Activated CD8-positive, alpha-beta memory T cell treated with anti-CD3 and anti-CD28 coated beads, Interleukin-2, amount 10 ng/mL, durations not matched to agents 7 days and 5 days (primary cell): Measurements from ENCODE around the gene SMPD4. TPM values are rescaled to one million over a fixed set of nuclear protein-coding genes. Genes with fewer than 3 reads are reported as not detected.
"Not testable (repeated sequence)": the region's sequence is repeated elsewhere in the genome, so short reads cannot be mapped to it uniquely, and the experiment has no call there.

Experiments used
- ATAC-seq: fragments of 150-1000 bp; cut with Tn5 transposase; one replicate; pipeline ENCODE4 v1.10.0; 2021; ENCODE audit warnings: moderate library complexity
- CTCF ChIA-PET: fragments of 350-600 bp; sonication (Branson Sonifier 250); formaldehyde crosslinking; loops from one replicate; lab custom pipeline; 2021; ENCODE audit warnings: antibody characterized with exemption; lab: Charles Lee
- DNase-seq: peaks from one replicate; pipeline ENCODE4 v3.0.0-alpha.2; 2020
- H3K27ac Mint-ChIP-seq: one replicate; pipeline ENCODE4 v1.8.0; 2021; ENCODE audit warnings: mild to moderate bottlenecking, mixed read lengths
- H3K27me3 Mint-ChIP-seq: one replicate; pipeline ENCODE4 v1.8.0; 2021; ENCODE audit warnings: mixed read lengths
- H3K36me3 Mint-ChIP-seq: one replicate; pipeline ENCODE4 v1.8.0; 2021; ENCODE audit warnings: mild to moderate bottlenecking, mixed read lengths
- H3K4me1 Mint-ChIP-seq: one replicate; pipeline ENCODE4 v1.8.0; 2021; ENCODE audit warnings: mixed read lengths
- H3K4me3 Mint-ChIP-seq: one replicate; pipeline ENCODE4 v1.8.0; 2021; ENCODE audit warnings: mild to moderate bottlenecking, moderate library complexity, mixed read lengths
- H3K9me3 Mint-ChIP-seq: one replicate; pipeline ENCODE4 v1.8.0; 2022; ENCODE audit warnings: low read depth, mixed read lengths
- total RNA-seq, 2 experiments: library from RNA; stranded (reverse); gene quantifications; one replicate each; pipeline ENCODE4 v1.2.3, GENCODE V29; 2021

SMPD4 gene
- total RNA-seq, 2 experiments from 2014 or later = 70.8 to 79.8 TPM

GRCh38 chr2:130136546-130136945, 44.9 kb downstream of the SMPD4 start:
- H3K4me1 Mint-ChIP-seq, H3K27me3 Mint-ChIP-seq, H3K36me3 Mint-ChIP-seq, H3K4me3 Mint-ChIP-seq, CTCF ChIA-PET, DNase-seq, ATAC-seq, H3K9me3 Mint-ChIP-seq, H3K27ac Mint-ChIP-seq: not testable (repeated sequence)

GRCh38 chr2:130135692-130136541, 45.5 kb downstream of the SMPD4 start:
- Mint-ChIP-seq H3K4me3 (no peak overlapping the region), H3K27ac (no peak overlapping the region), H3K9me3 (no peaks in the 10 kb centered on the region), H3K4me1 (no peaks in the 10 kb centered on the region), H3K27me3 (peaks cover 9% of the 10 kb centered on the region), H3K36me3 (no peaks in the 10 kb centered on the region)
- no peak for ATAC-seq
- CTCF ChIA-PET = no interaction called here
- DNase-seq = no peak

- H3K27me3 Mint-ChIP-seq, H3K4me3 Mint-ChIP-seq, H3K4me1 Mint-ChIP-seq, CTCF ChIA-PET, H3K9me3 Mint-ChIP-seq, H3K27ac Mint-ChIP-seq, H3K36me3 Mint-ChIP-seq, ATAC-seq, DNase-seq: not testable (repeated sequence)
Observed at GRCh38 chr2:130129120-130129829, 52.1 kb downstream of the SMPD4 start, which contains the start of gene POTEF. TSS of gene POTEF (minus strand) at chr2:130129222. CDS start at chr2:130120515, 8,707 bp downstream.

- CTCF ChIA-PET, ATAC-seq, H3K4me3 Mint-ChIP-seq, DNase-seq, H3K27me3 Mint-ChIP-seq, H3K36me3 Mint-ChIP-seq, H3K4me1 Mint-ChIP-seq, H3K9me3 Mint-ChIP-seq, H3K27ac Mint-ChIP-seq: not testable (repeated sequence)
Observed at GRCh38 chr2:130128464-130128863, 52.9 kb downstream of the SMPD4 start.

GRCh38 chr2:130127726-130128125, 53.7 kb downstream of the SMPD4 start:
- ATAC-seq, H3K4me1 Mint-ChIP-seq, H3K36me3 Mint-ChIP-seq, H3K4me3 Mint-ChIP-seq, H3K27me3 Mint-ChIP-seq, CTCF ChIA-PET, H3K9me3 Mint-ChIP-seq, H3K27ac Mint-ChIP-seq, DNase-seq: not testable (repeated sequence)

GRCh38 chr2:130120924-130121323, 60.5 kb downstream of the SMPD4 start:
- H3K27me3 Mint-ChIP-seq, H3K27ac Mint-ChIP-seq, H3K4me3 Mint-ChIP-seq, H3K9me3 Mint-ChIP-seq, CTCF ChIA-PET, H3K36me3 Mint-ChIP-seq, ATAC-seq, DNase-seq, H3K4me1 Mint-ChIP-seq: not testable (repeated sequence)

GRCh38 chr2:130102597-130103363, 78.6 kb downstream of the SMPD4 start:
- H3K27ac Mint-ChIP-seq, H3K9me3 Mint-ChIP-seq, H3K4me3 Mint-ChIP-seq, ATAC-seq, H3K27me3 Mint-ChIP-seq, DNase-seq, CTCF ChIA-PET, H3K4me1 Mint-ChIP-seq, H3K36me3 Mint-ChIP-seq: not testable (repeated sequence)

Other genes starting within 250 kb of the SMPD4 start
- gene RAB6C, start 201.9 kb downstream of the SMPD4 start, total RNA-seq = under 1 TPM in 1 of 2 experiments, not detected in 1; 0.18 TPM
- not detected for gene POTEF, start 52.4 kb downstream of the SMPD4 start, total RNA-seq
- under 1 TPM; 0.23 to 0.47 TPM for gene CCDC74B, start 36.5 kb downstream of the SMPD4 start, total RNA-seq
- 100 to 1,000 TPM; 399 to 472 TPM for gene MZT2B, start 660 bp upstream of the SMPD4 start, total RNA-seq
- not detected for gene TUBA3E, start 16.8 kb upstream of the SMPD4 start, total RNA-seq
- 100 to 1,000 TPM in 1 of 2 experiments, 10 to 100 TPM in 1; 85.8 to 115 TPM for gene IMP4, start 161.3 kb upstream of the SMPD4 start, total RNA-seq
- gene PTPN18, start 174.5 kb upstream of the SMPD4 start, total RNA-seq = 10 to 100 TPM; 82.3 to 90.5 TPM